Upper lobe of right lung (tissue), 1 donor: ENCODE data around the gene SLC12A7. TPM values are rescaled to one million over a fixed set of nuclear protein-coding genes. Genes with fewer than 3 reads are reported as not detected.

ENCODE experiments used
- ATAC-seq: fragments of 200-7000 bp; cut with Tn5 transposase; one replicate; pipeline ENCODE4 v1.9.1; 2020; ENCODE audit warnings: mild to moderate bottlenecking, moderate library complexity
- DNase-seq: peaks from one replicate; pipeline ENCODE4 v3.0.0-alpha.2; 2020
- H3K27ac ChIP-seq: fragments of 200-600 bp; one replicate; pipeline ENCODE4 v1.8.0; 2022
- H3K27me3 ChIP-seq: fragments of 200-600 bp; one replicate; pipeline ENCODE4 v1.8.0; 2022; ENCODE audit warnings: mild to moderate bottlenecking
- H3K36me3 ChIP-seq: fragments of 200-600 bp; one replicate; pipeline ENCODE4 v1.8.0; 2022
- H3K4me1 ChIP-seq: fragments of 200-600 bp; one replicate; pipeline ENCODE4 v1.8.0; 2022
- H3K4me3 ChIP-seq: fragments of 200-600 bp; one replicate; pipeline ENCODE4 v1.8.0; 2022; ENCODE audit warnings: mild to moderate bottlenecking
- H3K9me3 ChIP-seq: fragments of 200-600 bp; one replicate; pipeline ENCODE4 v1.8.0; 2022
- CTCF ChIP-seq: fragments of 200-600 bp; IDR thresholded peaks from one replicate; pipeline ENCODE4 v1.8.0; 2022; ENCODE audit warnings: antibody characterized with exemption
- intact Hi-C: fragments of 100-400 bp; cut with DNase I; formaldehyde crosslinking; loops from one replicate; pipeline ENCODE4 v1.11.0; 2022
- total RNA-seq: library from RNA; stranded (reverse); fragmentation: NEBNext Ultra II Directional; extraction: Animal tissue kit (Norgen Biotek cat#: 25700); gene quantifications from one replicate; pipeline ENCODE4 v1.2.1, GENCODE V29; 2021
- donor health status: DM: no; HTN: yes; CAD: no; lungs with severe emphysema.

Gene SLC12A7
- total RNA-seq, 1 donor from 2014 or later: 49.6 TPM

GRCh38 chr5:1005904-1006655 is 105.8 kb downstream of the SLC12A7 start:
- Histone ChIP-seq H3K27me3 (peaks cover 29% of the 10 kb centered on the region), H3K4me1 (peaks cover 16% of the 10 kb centered on the region), H3K36me3 (no peaks in the 10 kb centered on the region), H3K27ac (no peak overlapping the region), H3K9me3 (no peaks in the 10 kb centered on the region), H3K4me3 (no peak overlapping the region)
- DNase-seq (peak; percentile 46), ATAC-seq (no peak)
- TF ChIP-seq CTCF: no peak
- intact Hi-C loops: loop anchor here (10.0 kb wide), 1 partner anchor 129 kb away; no protein-coding TSS in a partner anchor

- Histone ChIP-seq H3K9me3 (no peaks in the 10 kb centered on the region), H3K4me1 (peaks cover 16% of the 10 kb centered on the region), H3K27me3 (peaks cover 22% of the 10 kb centered on the region), H3K4me3 (peak overlapping the region; percentile 53), H3K36me3 (no peaks in the 10 kb centered on the region), H3K27ac (peak overlapping the region; percentile 74)
- no peak for TF ChIP-seq CTCF
- ATAC-seq (no peak), DNase-seq (peak; percentile 63)
- intact Hi-C loops: loop anchor here (10.0 kb wide), 1 partner anchor 129 kb away; no protein-coding TSS in a partner anchor
These were observed 106.5 kb downstream of the SLC12A7 start for GRCh38 chr5:1005249-1005851.

GRCh38 chr5:1004461-1005248 is 107.2 kb downstream of the SLC12A7 start:
- peak; percentile 51 for TF ChIP-seq CTCF
- Histone ChIP-seq H3K4me3 (peak overlapping the region; percentile 53), H3K27me3 (peaks cover 15% of the 10 kb centered on the region), H3K9me3 (no peaks in the 10 kb centered on the region), H3K4me1 (peaks cover 16% of the 10 kb centered on the region), H3K36me3 (no peaks in the 10 kb centered on the region), H3K27ac (peak overlapping the region; percentile 74)
- ATAC-seq: peak; percentile 76
- intact Hi-C loops: loop anchor here (10.0 kb wide), 1 partner anchor 130 kb away; no protein-coding TSS in a partner anchor
- peak; percentile 87 for DNase-seq

GRCh38 chr5:1003296-1003937 is 108.4 kb downstream of the SLC12A7 start:
- intact Hi-C loops: loop anchor here (10.0 kb wide), 1 partner anchor 131 kb away; no protein-coding TSS in a partner anchor
- Histone ChIP-seq H3K36me3 (no peaks in the 10 kb centered on the region), H3K9me3 (no peaks in the 10 kb centered on the region), H3K4me1 (peaks cover 16% of the 10 kb centered on the region), H3K27me3 (peaks cover 5% of the 10 kb centered on the region), H3K27ac (no peak overlapping the region), H3K4me3 (no peak overlapping the region)
- no peak for TF ChIP-seq CTCF
- peak; percentile 10 for ATAC-seq
- DNase-seq: peak; percentile 75

GRCh38 chr5:1002836-1003235 is 109.0 kb downstream of the SLC12A7 start:
- DNase-seq (no peak), ATAC-seq (no peak)
- H3K36me3 ChIP-seq: no peaks in the 10 kb centered on the region
- H3K4me3 ChIP-seq: no peak overlapping the region
- no peak overlapping the region for H3K27ac ChIP-seq
- no peaks in the 10 kb centered on the region for H3K9me3 ChIP-seq
- TF ChIP-seq CTCF: no peak
- peaks cover 18% of the 10 kb centered on the region for H3K4me1 ChIP-seq
- intact Hi-C loops: loop anchor here (10.0 kb wide), 1 partner anchor 132 kb away; no protein-coding TSS in a partner anchor
- no peaks in the 10 kb centered on the region for H3K27me3 ChIP-seq
